ENCODE data around the gene DIAPH3.

The DIAPH3 gene

GRCh38 chr13:59931621-59932020 is 232.1 kb downstream of the DIAPH3 start:
- H3K4me3 ChIP-seq (ENCODE audit: low read depth, low read length) = no peak overlapping the region
- TF ChIP-seq, protein P1, sequence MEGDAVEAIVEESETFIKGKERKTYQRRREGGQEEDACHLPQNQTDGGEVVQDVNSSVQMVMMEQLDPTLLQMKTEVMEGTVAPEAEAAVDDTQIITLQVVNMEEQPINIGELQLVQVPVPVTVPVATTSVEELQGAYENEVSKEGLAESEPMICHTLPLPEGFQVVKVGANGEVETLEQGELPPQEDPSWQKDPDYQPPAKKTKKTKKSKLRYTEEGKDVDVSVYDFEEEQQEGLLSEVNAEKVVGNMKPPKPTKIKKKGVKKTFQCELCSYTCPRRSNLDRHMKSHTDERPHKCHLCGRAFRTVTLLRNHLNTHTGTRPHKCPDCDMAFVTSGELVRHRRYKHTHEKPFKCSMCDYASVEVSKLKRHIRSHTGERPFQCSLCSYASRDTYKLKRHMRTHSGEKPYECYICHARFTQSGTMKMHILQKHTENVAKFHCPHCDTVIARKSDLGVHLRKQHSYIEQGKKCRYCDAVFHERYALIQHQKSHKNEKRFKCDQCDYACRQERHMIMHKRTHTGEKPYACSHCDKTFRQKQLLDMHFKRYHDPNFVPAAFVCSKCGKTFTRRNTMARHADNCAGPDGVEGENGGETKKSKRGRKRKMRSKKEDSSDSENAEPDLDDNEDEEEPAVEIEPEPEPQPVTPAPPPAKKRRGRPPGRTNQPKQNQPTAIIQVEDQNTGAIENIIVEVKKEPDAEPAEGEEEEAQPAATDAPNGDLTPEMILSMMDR (IDR thresholded peaks at IDR 0.05; ENCODE audit: insufficient read depth, low read depth, low read length, missing control alignments) = no peak
- DNase-seq (ENCODE audit: low read depth) = no peak

GRCh38 chr13:59924256-59924655 is 239.5 kb downstream of the DIAPH3 start:
- TF ChIP-seq, protein P1 (IDR thresholded peaks at IDR 0.05; ENCODE audit: insufficient read depth, low read depth, low read length, missing control alignments) = no peak
- DNase-seq (ENCODE audit: low read depth) = no peak
- H3K4me3 ChIP-seq (ENCODE audit: low read depth, low read length) = no peak overlapping the region

- no peak overlapping the region for H3K4me3 ChIP-seq (ENCODE audit: low read depth, low read length)
- TF ChIP-seq, protein P1 (IDR thresholded peaks at IDR 0.05; ENCODE audit: insufficient read depth, low read depth, low read length, missing control alignments) = no peak
- DNase-seq (ENCODE audit: low read depth) = no peak
Measured at GRCh38 chr13:59915252-59915651, 248.5 kb downstream of the DIAPH3 start.

DNA sequence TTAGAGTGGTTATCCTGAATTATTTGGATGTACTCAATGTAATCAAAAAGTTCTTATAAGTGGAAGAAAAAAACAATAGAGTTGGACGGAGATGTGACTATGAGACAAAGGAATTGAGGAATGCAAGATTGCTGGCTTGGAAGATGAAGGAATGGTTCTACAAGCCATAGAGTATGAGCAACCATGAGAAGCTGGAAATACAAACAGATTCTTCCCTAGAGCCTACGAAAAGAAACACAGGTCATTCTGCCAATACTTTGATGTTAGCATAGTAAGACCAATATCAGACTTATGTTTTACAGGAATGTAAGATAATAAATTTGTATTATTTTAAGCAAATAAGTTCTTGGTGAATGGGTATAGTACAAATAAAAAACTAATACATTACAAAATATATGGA is 249.2 kb downstream of the DIAPH3 start:
- no peak overlapping the region for H3K4me3 ChIP-seq (ENCODE audit: low read depth, low read length)
- TF ChIP-seq, protein P1 (IDR thresholded peaks at IDR 0.05; ENCODE audit: insufficient read depth, low read depth, low read length, missing control alignments) = no peak
- DNase-seq (ENCODE audit: low read depth) = no peak

- TF ChIP-seq, protein P1 (IDR thresholded peaks at IDR 0.05; ENCODE audit: insufficient read depth, low read depth, low read length, missing control alignments) = peak; percentile 45
- peak; percentile 17 for DNase-seq (ENCODE audit: low read depth)
- H3K4me3 ChIP-seq (ENCODE audit: low read depth, low read length) = no peak overlapping the region
Measured at GRCh38 chr13:59906413-59907049, 257.2 kb downstream of the DIAPH3 start.

- no peak overlapping the region for H3K4me3 ChIP-seq (ENCODE audit: low read depth, low read length)
- no peak for DNase-seq (ENCODE audit: low read depth)
- TF ChIP-seq, protein P1 (IDR thresholded peaks at IDR 0.05; ENCODE audit: insufficient read depth, low read depth, low read length, missing control alignments) = no peak
Measured at GRCh38 chr13:59901191-59901590, 262.5 kb downstream of the DIAPH3 start.

- H3K4me3 ChIP-seq (ENCODE audit: low read depth, low read length) = no peak overlapping the region
- TF ChIP-seq, protein P1 (IDR thresholded peaks at IDR 0.05; ENCODE audit: insufficient read depth, low read depth, low read length, missing control alignments) = no peak
- peak; percentile 7 for DNase-seq (ENCODE audit: low read depth)
Measured at GRCh38 chr13:59898066-59898465, 265.7 kb downstream of the DIAPH3 start.
